BLaER1 treated with 17β-estradiol and CSF1 and Interleukin-3, amounts not matched to agents 10 nM and 100 nM (cell line): Measurements from ENCODE around the gene BABAM2.

ENCODE experiments used
- H3K27ac ChIP-seq, 11 experiments: shearing (Covaris generic); formaldehyde crosslinking; 2 replicates each; pipeline ENCODE4 v1.8.1; 2022
- H3K27me3 ChIP-seq, 11 experiments: shearing (Covaris generic); formaldehyde crosslinking; 2 replicates each; pipeline ENCODE4 v1.8.1; 2022
- H3K36me3 ChIP-seq, 11 experiments: shearing (Covaris generic); formaldehyde crosslinking; 2 replicates each; pipeline ENCODE4 v1.8.1; 2022
- H3K4me1 ChIP-seq, 10 experiments: shearing (Covaris generic); formaldehyde crosslinking; 2 replicates each; pipeline ENCODE4 v1.8.1; 2022
- H3K4me2 ChIP-seq, 11 experiments: shearing (Covaris generic); formaldehyde crosslinking; 2 replicates each; pipeline ENCODE4 v1.8.1; 2022
- H3K4me3 ChIP-seq, 10 experiments: shearing (Covaris generic); formaldehyde crosslinking; 2 replicates each; pipeline ENCODE4 v1.8.1; 2022
- H3K9ac ChIP-seq, 11 experiments: shearing (Covaris generic); formaldehyde crosslinking; 2 replicates each; pipeline ENCODE4 v1.8.1; 2022
- H3K9me3 ChIP-seq, 11 experiments: shearing (Covaris generic); formaldehyde crosslinking; replicated peaks in 1 of 11; 2 replicates each; pipeline ENCODE4 v1.8.1; 2022
- H4K20me1 ChIP-seq, 11 experiments: shearing (Covaris generic); formaldehyde crosslinking; 2 replicates each; pipeline ENCODE4 v1.8.1; 2022
- Cebpa-rat ChIP-seq, 11 experiments: shearing (Covaris generic); IDR thresholded peaks; 2 replicates each; pipeline ENCODE4 v1.8.1; 2022

The BABAM2 gene

GRCh38 chr2:28086611-28087010, 196.1 kb downstream of the BABAM2 start:
- Histone ChIP-seq H3K9me3 (no peaks in the 10 kb centered on the region), H3K4me1 (peaks cover 0 to 3% (median 0%) of the 10 kb centered on the region in 10 experiments; a peak in 1 of 20 replicates), H4K20me1 (no peaks in the 10 kb centered on the region), H3K4me3 (no peak overlapping the region), H3K4me2 (no peak overlapping the region), H3K27ac (no peak overlapping the region), H3K27me3 (no peaks in the 10 kb centered on the region), H3K36me3 (peaks cover 0 to 5% (median 0%) of the 10 kb centered on the region in 11 experiments; a peak in 3 of 22 replicates), H3K9ac (no peak overlapping the region)
- TF ChIP-seq Cebpa-rat (IDR thresholded peaks at IDR 0.05) = no peak

- no peaks in the 10 kb centered on the region for H3K9me3 ChIP-seq
- H3K36me3 ChIP-seq = peaks cover 0 to 5% (median 0%) of the 10 kb centered on the region in 11 experiments; a peak in 3 of 22 replicates
- H4K20me1 ChIP-seq = no peaks in the 10 kb centered on the region
- no peak overlapping the region for H3K4me2 ChIP-seq
- no peak overlapping the region for H3K9ac ChIP-seq
- no peak overlapping the region for H3K27ac ChIP-seq
- H3K4me3 ChIP-seq = no peak overlapping the region
- TF ChIP-seq Cebpa-rat (IDR thresholded peaks at IDR 0.05) = no peak
- no peaks in the 10 kb centered on the region for H3K27me3 ChIP-seq
- peaks cover 0 to 3% (median 0%) of the 10 kb centered on the region in 10 experiments; a peak in 1 of 20 replicates for H3K4me1 ChIP-seq
Measured at GRCh38 chr2:28088970-28089369, 198.4 kb downstream of the BABAM2 start.

GRCh38 chr2:28089486-28089885, 199.0 kb downstream of the BABAM2 start:
- Histone ChIP-seq H3K27me3 (no peaks in the 10 kb centered on the region), H3K9me3 (no peaks in the 10 kb centered on the region), H3K9ac (no peak overlapping the region), H3K4me2 (no peak overlapping the region), H4K20me1 (no peaks in the 10 kb centered on the region), H3K27ac (no peak overlapping the region), H3K36me3 (peaks cover 0 to 5% (median 0%) of the 10 kb centered on the region in 11 experiments; a peak in 3 of 22 replicates), H3K4me3 (no peak overlapping the region), H3K4me1 (peaks cover 0 to 2% (median 0%) of the 10 kb centered on the region in 10 experiments; a peak in 1 of 20 replicates)
- no peak for TF ChIP-seq Cebpa-rat (IDR thresholded peaks at IDR 0.05)

DNA sequence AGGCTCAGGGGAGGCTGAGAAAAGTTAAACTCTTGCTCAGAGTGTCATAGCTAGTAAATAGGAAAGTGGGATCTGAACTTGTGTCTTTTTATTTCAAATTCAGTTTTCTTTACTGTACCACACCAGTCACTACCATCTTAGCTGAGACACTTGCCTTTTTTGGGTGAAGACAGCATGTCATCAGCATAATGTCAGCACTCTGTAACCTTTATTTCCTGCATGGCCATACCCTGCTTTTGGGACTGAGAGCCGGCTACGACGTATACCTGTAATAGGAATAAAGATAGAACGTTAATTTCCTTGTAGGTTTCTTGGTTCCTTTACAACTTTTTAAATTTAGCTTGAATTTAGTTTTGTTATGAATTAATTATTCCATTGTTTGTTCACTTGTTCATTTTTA, 202.8 kb downstream of the BABAM2 start:
- H3K27ac ChIP-seq = no peak overlapping the region
- H3K27me3 ChIP-seq = no peaks in the 10 kb centered on the region
- no peaks in the 10 kb centered on the region for H4K20me1 ChIP-seq

GRCh38 chr2:28093768-28094167, 203.2 kb downstream of the BABAM2 start:
- no peak overlapping the region for H3K4me2 ChIP-seq
- H3K36me3 ChIP-seq = peaks cover 0 to 5% (median 0%) of the 10 kb centered on the region in 11 experiments; a peak in 2 of 22 replicates
- no peak overlapping the region for H3K27ac ChIP-seq
- no peaks in the 10 kb centered on the region for H3K27me3 ChIP-seq
- no peak overlapping the region for H3K4me3 ChIP-seq
- no peaks in the 10 kb centered on the region for H3K9me3 ChIP-seq
- TF ChIP-seq Cebpa-rat (IDR thresholded peaks at IDR 0.05) = no peak
- H3K4me1 ChIP-seq = no peaks in the 10 kb centered on the region
- no peak overlapping the region for H3K9ac ChIP-seq
- H4K20me1 ChIP-seq = no peaks in the 10 kb centered on the region

More for the DNA sequence above, 202.8 kb downstream of the BABAM2 start:
- Histone ChIP-seq H3K4me1 (no peaks in the 10 kb centered on the region), H3K36me3 (peaks cover 0 to 5% (median 0%) of the 10 kb centered on the region in 11 experiments; a peak in 3 of 22 replicates), H3K4me3 (no peak overlapping the region), H3K9me3 (no peaks in the 10 kb centered on the region), H3K4me2 (no peak overlapping the region), H3K9ac (no peak overlapping the region)
- no peak for TF ChIP-seq Cebpa-rat (IDR thresholded peaks at IDR 0.05)

DNA sequence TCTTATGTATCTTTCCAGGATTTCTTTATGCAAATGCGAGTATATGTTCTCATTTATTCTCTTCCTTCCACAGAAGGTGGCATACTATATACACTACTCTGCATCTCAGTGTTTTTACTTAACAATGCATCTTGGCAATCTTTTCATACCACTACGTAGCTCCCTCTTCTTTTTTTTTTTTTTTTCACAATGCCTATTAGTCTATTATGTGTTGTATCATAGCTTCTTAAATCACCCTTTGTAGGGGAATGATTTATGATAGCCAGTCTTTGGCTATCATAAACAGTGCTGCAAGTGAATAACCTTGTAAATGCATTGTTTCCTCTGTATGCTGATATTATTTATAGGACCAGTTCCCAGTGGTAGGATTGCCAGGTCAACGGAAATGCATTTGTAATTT, 204.2 kb downstream of the BABAM2 start:
- Histone ChIP-seq H3K27me3 (no peaks in the 10 kb centered on the region), H3K4me2 (no peak overlapping the region), H3K36me3 (peaks cover 0 to 5% (median 0%) of the 10 kb centered on the region in 11 experiments; a peak in 1 of 22 replicates), H3K9me3 (no peaks in the 10 kb centered on the region), H3K27ac (no peak overlapping the region), H3K4me3 (no peak overlapping the region), H4K20me1 (no peaks in the 10 kb centered on the region), H3K4me1 (no peaks in the 10 kb centered on the region), H3K9ac (no peak overlapping the region)
- TF ChIP-seq Cebpa-rat (IDR thresholded peaks at IDR 0.05) = no peak

DNA sequence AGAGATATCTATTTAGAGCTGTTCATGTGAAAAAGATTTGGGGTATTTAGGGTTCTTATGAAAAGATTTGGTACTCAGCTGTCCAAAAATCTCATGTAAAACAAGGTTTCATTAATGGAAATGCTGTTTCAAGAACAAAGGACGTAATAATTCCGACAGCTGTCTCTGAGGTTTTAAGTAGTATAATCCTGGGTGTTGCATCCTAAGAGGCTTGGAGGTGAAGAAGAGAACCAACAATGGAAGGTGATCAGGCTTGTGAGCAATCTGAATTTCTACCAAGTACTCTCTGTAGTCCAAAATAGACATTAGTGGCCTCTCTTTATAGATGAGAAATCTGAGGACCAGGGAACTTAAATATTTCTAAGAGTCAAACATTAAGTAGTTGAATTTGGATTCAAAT, 205.1 kb downstream of the BABAM2 start:
- no peak for TF ChIP-seq Cebpa-rat (IDR thresholded peaks at IDR 0.05)
- Histone ChIP-seq H3K27me3 (no peaks in the 10 kb centered on the region), H3K36me3 (no peaks in the 10 kb centered on the region)

GRCh38 chr2:28096421-28096820, 205.9 kb downstream of the BABAM2 start:
- H3K27me3 ChIP-seq = no peaks in the 10 kb centered on the region
- H3K4me2 ChIP-seq = no peak overlapping the region
- H4K20me1 ChIP-seq = no peaks in the 10 kb centered on the region
- TF ChIP-seq Cebpa-rat (IDR thresholded peaks at IDR 0.05) = no peak
- H3K9me3 ChIP-seq = no peaks in the 10 kb centered on the region
- H3K27ac ChIP-seq = no peak overlapping the region
- H3K9ac ChIP-seq = no peak overlapping the region
- no peaks in the 10 kb centered on the region for H3K36me3 ChIP-seq
- H3K4me3 ChIP-seq = no peak overlapping the region
- no peaks in the 10 kb centered on the region for H3K4me1 ChIP-seq

More for the DNA sequence above, 205.1 kb downstream of the BABAM2 start:
- H3K27ac ChIP-seq = no peak overlapping the region
- H4K20me1 ChIP-seq = no peaks in the 10 kb centered on the region
- H3K4me3 ChIP-seq = no peak overlapping the region
- no peaks in the 10 kb centered on the region for H3K4me1 ChIP-seq
- H3K9ac ChIP-seq = no peak overlapping the region
- H3K4me2 ChIP-seq = no peak overlapping the region
- no peaks in the 10 kb centered on the region for H3K9me3 ChIP-seq

DNA sequence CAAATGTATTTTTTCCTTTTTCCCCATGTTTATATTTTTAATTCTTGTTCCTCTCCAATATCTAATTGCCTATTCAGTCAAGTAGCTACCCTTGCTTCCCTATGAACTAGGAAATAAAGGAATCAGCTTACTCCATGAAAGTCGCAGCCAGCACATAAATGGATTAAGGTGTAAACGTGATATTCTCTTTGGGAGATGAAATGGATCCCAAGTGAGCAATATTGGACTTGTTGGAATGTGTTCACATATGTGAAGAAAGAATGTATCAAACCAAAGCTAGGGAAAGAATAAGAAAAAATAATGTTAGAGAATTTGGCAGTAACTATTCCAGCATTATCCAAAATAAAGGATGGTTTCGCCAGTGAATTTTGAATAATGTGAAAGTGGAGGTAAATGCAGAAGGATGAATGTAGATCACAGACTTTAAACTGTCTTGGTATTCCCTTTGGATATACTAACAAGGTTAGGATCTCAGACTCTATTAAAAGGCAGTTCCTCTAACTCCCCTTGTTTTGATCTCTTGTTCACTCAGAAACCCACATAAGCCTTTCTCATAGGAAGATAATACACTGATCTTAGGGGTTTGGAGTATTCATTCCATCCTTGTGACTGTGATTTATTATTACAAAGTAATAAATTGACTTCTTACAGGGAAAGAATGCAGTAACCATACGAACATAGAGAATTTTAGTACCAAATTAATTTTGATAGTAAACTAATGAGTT, 208.1 kb downstream of the BABAM2 start:
- H3K9ac ChIP-seq = no peak overlapping the region
- H3K4me3 ChIP-seq = no peak overlapping the region
- H3K36me3 ChIP-seq = peaks cover 0 to 7% (median 0%) of the 10 kb centered on the region in 11 experiments; a peak in 4 of 22 replicates

GRCh38 chr2:28101123-28101522, 210.6 kb downstream of the BABAM2 start:
- H3K9ac ChIP-seq = no peak overlapping the region
- no peak overlapping the region for H3K27ac ChIP-seq
- H3K36me3 ChIP-seq = peaks cover 0 to 7% (median 0%) of the 10 kb centered on the region in 11 experiments; a peak in 4 of 22 replicates
- no peaks in the 10 kb centered on the region for H3K27me3 ChIP-seq
- H3K9me3 ChIP-seq = peaks cover 0 to 8% (median 6%) of the 10 kb centered on the region in 11 experiments; a peak in 5 of 22 replicates
- no peak overlapping the region for H3K4me2 ChIP-seq
- no peak overlapping the region for H3K4me3 ChIP-seq
- TF ChIP-seq Cebpa-rat (IDR thresholded peaks at IDR 0.05) = no peak
- H3K4me1 ChIP-seq = no peaks in the 10 kb centered on the region
- no peaks in the 10 kb centered on the region for H4K20me1 ChIP-seq

More for the DNA sequence above, 208.1 kb downstream of the BABAM2 start:
- H3K4me1 ChIP-seq = no peaks in the 10 kb centered on the region
- TF ChIP-seq Cebpa-rat (IDR thresholded peaks at IDR 0.05) = no peak
- H3K4me2 ChIP-seq = no peak overlapping the region
- H3K27ac ChIP-seq = no peak overlapping the region
- H3K27me3 ChIP-seq = no peaks in the 10 kb centered on the region
- peaks cover 0 to 6% (median 5%) of the 10 kb centered on the region in 11 experiments; a peak in 5 of 22 replicates for H3K9me3 ChIP-seq
- H4K20me1 ChIP-seq = no peaks in the 10 kb centered on the region
